Measurements from ENCODE around the gene BCAS3.

BCAS3 gene

DNA sequence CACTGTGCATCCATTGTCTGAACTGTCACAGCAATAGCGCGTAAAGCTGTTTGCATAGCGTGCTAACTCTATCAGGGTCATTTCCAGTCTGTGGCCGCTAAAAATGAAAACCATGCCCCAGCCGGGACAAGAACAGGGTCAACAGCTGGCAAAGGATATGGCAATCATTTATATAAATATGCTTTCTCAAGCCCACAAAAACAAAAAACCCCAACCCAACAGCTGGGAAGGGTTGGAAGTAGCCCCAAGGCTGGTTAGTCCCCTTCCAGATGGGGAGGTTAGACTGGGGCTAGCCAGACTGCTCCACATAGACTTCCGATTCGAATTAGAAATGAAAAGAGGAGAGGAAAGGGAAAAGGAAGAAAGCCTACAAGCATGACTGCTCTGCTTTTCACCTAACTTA is 518.7 kb downstream of the BCAS3 start:
- no peak overlapping the region for H3K4me3 ChIP-seq (ENCODE audit: control insufficient read depth in 1 of 7, extremely low read depth in 1 of 7, insufficient read depth in 4 of 7, low read depth in 2 of 7, low read length in 6 of 7)
- POLR2A ChIA-PET, result no interaction called here
- no peaks in the 10 kb centered on the region for H3K27me3 ChIP-seq (replicated peaks in 2 of 5; ENCODE audit: control insufficient read depth in 4 of 5, insufficient read depth in 5 of 5, low read length in 4 of 5)
- CTCF ChIA-PET, result interaction anchor here (0.9 kb wide), 1 partner anchor 60 kb away, joined by 3 read pairs; no protein-coding TSS in a partner anchor
- no peaks in the 10 kb centered on the region for H3K4me1 ChIP-seq (ENCODE audit: control extremely low read depth in 1 of 4, control insufficient read depth in 4 of 4, insufficient read depth in 4 of 4, low read length in 3 of 4)
- peaks cover 0 to 2% (median 0%) of the 10 kb centered on the region in 5 experiments for H3K9me3 ChIP-seq (ENCODE audit: control extremely low read depth in 1 of 5, control insufficient read depth in 4 of 5, insufficient read depth in 2 of 5, low read depth in 1 of 5, low read length in 4 of 5)
- 100% methylated on average over 4 of the region's 7 CpGs for WGBS (ENCODE audit: insufficient coverage)
- H3K36me3 ChIP-seq (ENCODE audit: control insufficient read depth in 4 of 4, insufficient read depth in 4 of 4, low read length in 3 of 4), result no peaks in the 10 kb centered on the region
- no peak overlapping the region for H3K27ac ChIP-seq (ENCODE audit: insufficient read depth in 1 of 2, low read depth in 1 of 2, low read length in 2 of 2, poor library complexity in 1 of 2, severe bottlenecking in 2 of 2)
- no peak for DNase-seq

DNA sequence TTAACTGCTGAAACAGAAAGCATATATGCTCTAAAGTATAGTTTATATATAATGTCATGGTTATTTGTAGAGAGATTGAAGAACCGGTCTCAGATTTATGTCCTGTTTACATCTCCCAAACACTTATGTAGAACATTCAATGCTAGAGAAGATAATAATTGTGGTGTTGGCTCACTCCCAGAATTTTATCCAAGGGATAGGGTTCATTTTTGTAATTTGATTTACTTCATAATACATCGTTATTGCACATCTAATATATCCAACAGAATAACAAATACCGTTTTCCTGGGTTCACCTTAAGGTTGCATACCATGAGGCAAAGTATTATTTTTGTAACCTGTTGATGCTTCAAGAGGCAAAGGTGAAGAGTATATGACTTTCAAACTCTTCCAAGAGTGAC is 519.1 kb downstream of the BCAS3 start:
- H3K9me3 ChIP-seq (ENCODE audit: control extremely low read depth in 1 of 5, control insufficient read depth in 4 of 5, insufficient read depth in 2 of 5, low read depth in 1 of 5, low read length in 4 of 5), result peaks cover 0 to under 1% (median 0%) of the 10 kb centered on the region in 5 experiments
- CTCF ChIA-PET, result no interaction called here
- H3K27me3 ChIP-seq (replicated peaks in 2 of 5; ENCODE audit: control insufficient read depth in 4 of 5, insufficient read depth in 5 of 5, low read length in 4 of 5), result no peaks in the 10 kb centered on the region
- H3K4me3 ChIP-seq (ENCODE audit: control insufficient read depth in 1 of 7, extremely low read depth in 1 of 7, insufficient read depth in 4 of 7, low read depth in 2 of 7, low read length in 6 of 7), result no peak overlapping the region
- H3K36me3 ChIP-seq (ENCODE audit: control insufficient read depth in 4 of 4, insufficient read depth in 4 of 4, low read length in 3 of 4), result no peaks in the 10 kb centered on the region
- no peak for DNase-seq
- WGBS (ENCODE audit: insufficient coverage), result no CpG with 5 or more reads among the region's 3 CpGs
- no peak overlapping the region for H3K27ac ChIP-seq (ENCODE audit: insufficient read depth in 1 of 2, low read depth in 1 of 2, low read length in 2 of 2, poor library complexity in 1 of 2, severe bottlenecking in 2 of 2)
- H3K4me1 ChIP-seq (ENCODE audit: control extremely low read depth in 1 of 4, control insufficient read depth in 4 of 4, insufficient read depth in 4 of 4, low read length in 3 of 4), result no peaks in the 10 kb centered on the region
- POLR2A ChIA-PET, result no interaction called here

DNA sequence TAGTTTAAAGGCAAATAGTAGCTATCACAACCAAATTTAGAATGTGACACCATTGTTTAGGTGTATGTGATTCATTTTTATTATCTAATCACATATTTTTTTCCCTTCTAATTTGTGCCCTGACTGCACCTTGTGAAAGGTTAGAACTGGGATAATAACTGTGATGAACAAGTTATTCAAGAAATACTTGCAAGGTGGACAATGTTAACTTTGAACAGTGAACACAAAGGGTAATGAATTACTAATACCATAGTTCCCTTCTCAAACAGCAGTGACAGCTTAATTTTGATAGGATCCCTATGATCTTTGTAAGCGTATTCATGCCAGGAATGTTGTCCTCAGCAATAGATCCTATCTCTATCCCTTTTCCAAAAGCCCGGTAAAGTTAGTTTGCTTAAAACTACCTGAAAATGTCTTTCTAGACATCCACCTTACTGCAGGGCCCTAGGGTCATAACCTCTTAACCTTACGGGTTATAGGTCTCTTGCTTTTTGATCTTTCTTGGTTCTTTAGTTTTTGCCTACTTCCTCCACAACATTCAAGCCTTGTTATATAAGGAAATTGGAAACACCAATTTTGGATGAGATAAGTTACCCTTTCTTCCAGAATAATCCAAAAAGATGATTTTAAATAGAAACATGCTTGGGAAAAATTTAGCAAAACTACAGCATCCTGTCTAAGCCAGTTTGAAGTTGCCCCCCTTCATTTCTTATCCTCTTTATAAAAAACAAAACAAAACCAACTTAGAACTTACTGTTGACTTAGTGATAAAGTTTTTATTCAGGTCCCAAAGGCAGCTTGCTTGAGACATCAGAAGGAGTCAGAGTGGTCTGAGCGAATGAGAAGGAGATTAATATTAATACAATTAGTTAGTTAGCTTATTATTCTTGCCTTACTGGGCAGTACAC is 522.0 kb downstream of the BCAS3 start:
- Histone ChIP-seq H3K27me3 (replicated peaks in 2 of 5; ENCODE audit: control insufficient read depth in 4 of 5, insufficient read depth in 5 of 5, low read length in 4 of 5) (no peaks in the 10 kb centered on the region), H3K4me3 (ENCODE audit: control insufficient read depth in 1 of 7, extremely low read depth in 1 of 7, insufficient read depth in 4 of 7, low read depth in 2 of 7, low read length in 6 of 7) (no peak overlapping the region), H3K4me1 (ENCODE audit: control extremely low read depth in 1 of 4, control insufficient read depth in 4 of 4, insufficient read depth in 4 of 4, low read length in 3 of 4) (no peaks in the 10 kb centered on the region), H3K27ac (ENCODE audit: insufficient read depth in 1 of 2, low read depth in 1 of 2, low read length in 2 of 2, poor library complexity in 1 of 2, severe bottlenecking in 2 of 2) (no peak overlapping the region), H3K36me3 (ENCODE audit: control insufficient read depth in 4 of 4, insufficient read depth in 4 of 4, low read length in 3 of 4) (no peaks in the 10 kb centered on the region), H3K9me3 (ENCODE audit: control extremely low read depth in 1 of 5, control insufficient read depth in 4 of 5, insufficient read depth in 2 of 5, low read depth in 1 of 5, low read length in 4 of 5) (no peaks in the 10 kb centered on the region)
- ChIA-PET POLR2A (no interaction called here), CTCF (no interaction called here)
- DNase-seq, result no peak
- WGBS (ENCODE audit: insufficient coverage), result 93% methylated on average over 3 of the region's 4 CpGs

DNA sequence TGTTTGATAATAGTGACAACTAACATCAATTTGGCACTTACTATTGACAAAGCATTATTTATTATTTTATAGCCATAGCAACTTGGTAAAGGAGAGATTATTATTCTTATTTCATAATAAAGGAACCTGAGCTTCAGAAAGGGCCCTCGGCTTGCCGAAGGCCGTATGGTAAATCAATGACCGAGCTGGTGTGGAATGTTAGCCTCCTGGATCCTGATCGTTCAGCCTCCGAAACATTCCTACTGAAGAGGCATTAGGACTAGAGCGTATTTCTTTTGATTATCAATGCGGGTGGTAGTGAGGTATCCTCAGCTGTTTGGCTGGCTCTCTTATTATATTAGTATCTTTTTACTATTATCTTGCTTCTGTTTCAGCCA is 522.7 kb downstream of the BCAS3 start:
- WGBS (ENCODE audit: insufficient coverage), result 100% methylated on average over 6 of the region's 8 CpGs
- Histone ChIP-seq H3K4me1 (ENCODE audit: control extremely low read depth in 1 of 4, control insufficient read depth in 4 of 4, insufficient read depth in 4 of 4, low read length in 3 of 4) (no peaks in the 10 kb centered on the region), H3K4me3 (ENCODE audit: control insufficient read depth in 1 of 7, extremely low read depth in 1 of 7, insufficient read depth in 4 of 7, low read depth in 2 of 7, low read length in 6 of 7) (no peak overlapping the region), H3K27me3 (replicated peaks in 2 of 5; ENCODE audit: control insufficient read depth in 4 of 5, insufficient read depth in 5 of 5, low read length in 4 of 5) (no peaks in the 10 kb centered on the region), H3K36me3 (ENCODE audit: control insufficient read depth in 4 of 4, insufficient read depth in 4 of 4, low read length in 3 of 4) (no peaks in the 10 kb centered on the region), H3K9me3 (ENCODE audit: control extremely low read depth in 1 of 5, control insufficient read depth in 4 of 5, insufficient read depth in 2 of 5, low read depth in 1 of 5, low read length in 4 of 5) (no peaks in the 10 kb centered on the region), H3K27ac (ENCODE audit: insufficient read depth in 1 of 2, low read depth in 1 of 2, low read length in 2 of 2, poor library complexity in 1 of 2, severe bottlenecking in 2 of 2) (no peak overlapping the region)
- no peak for DNase-seq
- CTCF ChIA-PET, result no interaction called here
- POLR2A ChIA-PET, result no interaction called here

DNA sequence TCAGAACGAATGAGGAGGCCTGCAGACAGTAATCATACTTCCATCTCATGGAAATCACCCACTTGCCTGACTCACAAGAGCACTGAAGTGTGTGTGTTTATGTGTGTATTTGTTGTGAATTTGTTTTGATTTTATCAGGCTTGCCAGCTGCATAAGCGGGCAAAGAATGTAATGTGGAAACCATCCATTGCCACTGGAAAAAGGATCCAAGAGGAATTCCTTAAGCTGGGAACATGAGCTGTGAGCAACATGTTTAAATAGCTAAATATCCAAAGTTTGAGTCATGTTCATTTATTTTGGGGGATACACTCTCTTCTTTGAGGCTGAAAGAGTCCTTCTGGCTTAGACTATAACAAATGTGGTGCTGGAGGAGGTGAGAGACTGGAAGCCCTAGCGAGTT is 523.6 kb downstream of the BCAS3 start:
- Histone ChIP-seq H3K4me3 (ENCODE audit: control insufficient read depth in 1 of 7, extremely low read depth in 1 of 7, insufficient read depth in 4 of 7, low read depth in 2 of 7, low read length in 6 of 7) (no peak overlapping the region), H3K36me3 (ENCODE audit: control insufficient read depth in 4 of 4, insufficient read depth in 4 of 4, low read length in 3 of 4) (no peaks in the 10 kb centered on the region), H3K4me1 (ENCODE audit: control extremely low read depth in 1 of 4, control insufficient read depth in 4 of 4, insufficient read depth in 4 of 4, low read length in 3 of 4) (no peaks in the 10 kb centered on the region), H3K9me3 (ENCODE audit: control extremely low read depth in 1 of 5, control insufficient read depth in 4 of 5, insufficient read depth in 2 of 5, low read depth in 1 of 5, low read length in 4 of 5) (no peaks in the 10 kb centered on the region), H3K27me3 (replicated peaks in 2 of 5; ENCODE audit: control insufficient read depth in 4 of 5, insufficient read depth in 5 of 5, low read length in 4 of 5) (no peaks in the 10 kb centered on the region), H3K27ac (ENCODE audit: insufficient read depth in 1 of 2, low read depth in 1 of 2, low read length in 2 of 2, poor library complexity in 1 of 2, severe bottlenecking in 2 of 2) (no peak overlapping the region)
- ChIA-PET CTCF (interaction anchor here (1.2 kb wide), 1 partner anchor 10 kb away, joined by 4 read pairs; no protein-coding TSS in a partner anchor), POLR2A (no interaction called here)
- DNase-seq, result no peak
- 100% methylated on average over 2 of the region's 3 CpGs for WGBS (ENCODE audit: insufficient coverage)

DNA sequence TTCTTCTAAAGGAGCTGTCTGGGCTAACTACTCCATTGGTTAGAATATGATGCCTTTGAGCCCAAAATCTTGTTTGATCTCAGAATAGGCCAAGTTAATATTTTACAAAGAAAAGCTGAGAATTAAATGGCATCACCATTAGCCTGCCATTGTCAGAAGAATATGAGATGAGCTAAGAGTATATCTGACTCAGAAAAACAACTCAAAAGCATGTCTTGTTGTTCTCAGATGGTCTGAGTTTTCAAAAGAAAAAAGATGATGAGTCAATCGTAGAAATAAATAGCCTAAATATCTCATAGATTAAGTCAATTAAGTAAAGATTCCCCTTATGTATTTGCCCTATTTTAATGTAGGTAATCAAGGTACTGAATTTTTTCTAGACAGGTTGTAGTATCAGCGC is 524.9 kb downstream of the BCAS3 start:
- CTCF ChIA-PET, result interaction anchor here (1.0 kb wide), 1 partner anchor 9 kb away, joined by 5 read pairs; no protein-coding TSS in a partner anchor
- Histone ChIP-seq H3K36me3 (ENCODE audit: control insufficient read depth in 4 of 4, insufficient read depth in 4 of 4, low read length in 3 of 4) (no peaks in the 10 kb centered on the region), H3K27me3 (replicated peaks in 2 of 5; ENCODE audit: control insufficient read depth in 4 of 5, insufficient read depth in 5 of 5, low read length in 4 of 5) (no peaks in the 10 kb centered on the region), H3K4me3 (ENCODE audit: control insufficient read depth in 1 of 7, extremely low read depth in 1 of 7, insufficient read depth in 4 of 7, low read depth in 2 of 7, low read length in 6 of 7) (no peak overlapping the region), H3K27ac (ENCODE audit: insufficient read depth in 1 of 2, low read depth in 1 of 2, low read length in 2 of 2, poor library complexity in 1 of 2, severe bottlenecking in 2 of 2) (no peak overlapping the region), H3K9me3 (ENCODE audit: control extremely low read depth in 1 of 5, control insufficient read depth in 4 of 5, insufficient read depth in 2 of 5, low read depth in 1 of 5, low read length in 4 of 5) (peaks cover 0 to 1% (median 0%) of the 10 kb centered on the region in 5 experiments), H3K4me1 (ENCODE audit: control extremely low read depth in 1 of 4, control insufficient read depth in 4 of 4, insufficient read depth in 4 of 4, low read length in 3 of 4) (no peaks in the 10 kb centered on the region)
- no CpG with 5 or more reads among the region's 2 CpGs for WGBS (ENCODE audit: insufficient coverage)
- DNase-seq, result no peak
- POLR2A ChIA-PET, result interaction anchor here (0.6 kb wide), 1 partner anchor 187 kb away, joined by 3 read pairs; no protein-coding TSS in a partner anchor

DNA sequence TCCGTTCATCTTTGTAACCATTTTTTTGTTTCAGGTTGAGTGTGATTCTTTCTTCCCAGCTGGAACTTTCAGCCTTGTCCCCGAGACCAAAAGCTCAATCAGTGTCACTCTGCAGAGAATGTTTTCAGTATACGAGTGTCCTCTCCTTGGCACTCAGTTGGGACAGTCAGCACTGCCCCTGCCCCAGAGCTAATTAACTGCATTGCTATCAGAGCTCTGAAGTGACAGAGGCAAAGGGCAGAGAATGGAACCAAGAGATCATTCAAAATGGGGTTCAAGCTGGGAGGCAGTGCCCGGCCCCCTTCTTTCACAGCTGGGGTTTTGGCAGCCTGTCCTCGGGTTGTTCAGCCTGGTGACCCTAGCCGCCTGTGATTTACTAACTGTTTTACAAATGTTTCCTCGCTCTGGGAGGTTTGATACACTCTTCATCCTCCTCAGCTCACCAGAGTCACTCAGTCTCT is 526.0 kb downstream of the BCAS3 start:
- WGBS (ENCODE audit: insufficient coverage), result 86% methylated on average over 7 of the region's 7 CpGs
- ChIA-PET CTCF (no interaction called here), POLR2A (no interaction called here)

More for the DNA sequence above, 526.0 kb downstream of the BCAS3 start:
- Histone ChIP-seq H3K9me3 (ENCODE audit: control extremely low read depth in 1 of 5, control insufficient read depth in 4 of 5, insufficient read depth in 2 of 5, low read depth in 1 of 5, low read length in 4 of 5) (peaks cover 0 to 1% (median 0%) of the 10 kb centered on the region in 5 experiments), H3K4me3 (ENCODE audit: control insufficient read depth in 1 of 7, extremely low read depth in 1 of 7, insufficient read depth in 4 of 7, low read depth in 2 of 7, low read length in 6 of 7) (no peak overlapping the region), H3K4me1 (ENCODE audit: control extremely low read depth in 1 of 4, control insufficient read depth in 4 of 4, insufficient read depth in 4 of 4, low read length in 3 of 4) (no peaks in the 10 kb centered on the region), H3K27ac (ENCODE audit: insufficient read depth in 1 of 2, low read depth in 1 of 2, low read length in 2 of 2, poor library complexity in 1 of 2, severe bottlenecking in 2 of 2) (no peak overlapping the region), H3K36me3 (ENCODE audit: control insufficient read depth in 4 of 4, insufficient read depth in 4 of 4, low read length in 3 of 4) (no peaks in the 10 kb centered on the region), H3K27me3 (replicated peaks in 2 of 5; ENCODE audit: control insufficient read depth in 4 of 5, insufficient read depth in 5 of 5, low read length in 4 of 5) (no peaks in the 10 kb centered on the region)
- no peak for DNase-seq

Data from common myeloid progenitor, CD34-positive (primary cell).